ENCODE results near the gene ATP1B3.

- no peak for TF ChIP-seq RAD21 (conservative IDR thresholded peaks at IDR 0.05)
- TF ChIP-seq CTCF (IDR thresholded peaks at IDR 0.05; ENCODE audit: poor library complexity, severe bottlenecking), result no peak
- no peak for TF ChIP-seq POLR2AphosphoS5 (IDR thresholded peaks at IDR 0.05)
- TF ChIP-seq MXI1 (conservative IDR thresholded peaks at IDR 0.05; ENCODE audit: poor library complexity, severe bottlenecking), result no peak
- TF ChIP-seq TAF1 (IDR thresholded peaks at IDR 0.05; ENCODE audit: low read depth), result no peak
- no peak for TF ChIP-seq EZH2 (IDR thresholded peaks at IDR 0.05; ENCODE audit: borderline replicate concordance, insufficient read depth, low read length, poor library complexity, severe bottlenecking)
- TF ChIP-seq EP300 (conservative IDR thresholded peaks at IDR 0.05; ENCODE audit: poor library complexity, severe bottlenecking), result no peak
- no peak for TF ChIP-seq REST (IDR thresholded peaks at IDR 0.05; ENCODE audit: borderline replicate concordance)
These were observed 16.8 kb upstream of the ATP1B3 start for GRCh38 chr3:141859651-141860050.

Data from neural cell (in vitro differentiated cells).